GM10847 (cell line): ENCODE measurements around the gene CCDC57.

Experiments
- POLR2A ChIP-seq: IDR thresholded peaks from 2 replicates; pipeline ENCODE4 v1.6.1; 2011; ENCODE audit not compliant: insufficient read length; ENCODE audit errors: extremely low read depth

Gene CCDC57

DNA sequence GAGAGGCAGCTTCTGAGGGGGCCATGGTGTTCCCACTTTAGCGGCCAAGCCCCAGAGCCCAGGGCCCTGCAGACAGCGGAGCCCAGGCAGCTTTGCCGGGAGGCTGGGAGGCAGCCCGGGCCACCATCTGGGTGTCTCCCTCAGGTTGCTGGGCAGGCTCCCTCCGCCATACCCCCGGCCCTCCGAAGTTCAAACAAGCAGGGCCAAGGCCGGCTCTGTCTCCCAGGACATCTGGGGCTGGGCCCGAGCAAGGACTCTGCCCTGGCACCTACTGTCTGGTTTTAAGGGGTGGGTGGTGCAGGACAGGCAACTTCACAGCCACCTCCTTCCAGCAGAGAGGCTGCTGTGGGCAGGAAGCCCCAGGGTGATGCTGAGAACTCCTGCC is 149.7 kb downstream of the CCDC57 start:
- TF ChIP-seq POLR2A: no peak

GRCh38 chr17:82062076-82062983 is 150.3 kb downstream of the CCDC57 start:
- TF ChIP-seq POLR2A: no peak

DNA sequence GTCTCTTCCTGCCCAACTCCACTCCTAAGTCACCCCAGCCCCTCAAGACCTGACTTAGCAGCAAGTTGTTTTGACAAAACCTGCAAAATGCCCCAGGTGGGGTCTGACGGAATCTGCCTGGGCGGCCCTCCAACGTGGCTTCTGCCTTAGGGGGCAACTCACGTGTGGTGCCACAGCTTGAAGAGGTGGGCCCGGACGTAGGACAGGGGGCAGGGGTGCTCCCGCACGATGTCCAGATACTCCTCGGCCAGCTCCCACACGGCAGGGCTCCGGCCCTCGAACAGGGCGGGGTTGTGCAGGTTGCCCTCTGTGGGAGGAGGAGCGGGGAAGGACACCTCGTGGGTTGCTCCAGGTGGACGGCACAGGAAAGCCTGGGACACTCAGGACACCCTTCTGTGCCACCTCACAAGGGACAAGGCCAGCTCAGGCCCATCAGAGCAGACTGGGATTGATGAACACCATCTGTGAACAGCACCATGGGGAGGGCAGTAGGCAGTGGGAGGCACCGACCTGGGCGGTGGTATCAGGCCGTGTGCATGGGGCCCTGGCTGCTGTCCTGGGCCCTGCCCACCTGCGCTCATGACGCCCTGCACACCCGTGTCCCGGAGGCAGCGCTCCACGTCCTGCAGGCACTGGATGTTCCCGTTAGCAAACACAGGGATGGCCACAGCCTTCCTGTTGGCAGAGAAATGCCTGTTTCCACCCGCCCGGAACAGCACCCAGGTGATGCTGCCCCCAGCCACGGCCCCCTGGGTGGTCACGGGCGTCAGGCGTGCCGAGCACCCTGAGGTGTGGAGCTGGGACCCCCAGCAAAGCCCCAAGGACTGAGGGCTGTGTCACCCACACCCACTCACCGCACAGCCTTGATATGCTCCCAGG is 151.4 kb downstream of the CCDC57 start:
- no peak for TF ChIP-seq POLR2A

DNA sequence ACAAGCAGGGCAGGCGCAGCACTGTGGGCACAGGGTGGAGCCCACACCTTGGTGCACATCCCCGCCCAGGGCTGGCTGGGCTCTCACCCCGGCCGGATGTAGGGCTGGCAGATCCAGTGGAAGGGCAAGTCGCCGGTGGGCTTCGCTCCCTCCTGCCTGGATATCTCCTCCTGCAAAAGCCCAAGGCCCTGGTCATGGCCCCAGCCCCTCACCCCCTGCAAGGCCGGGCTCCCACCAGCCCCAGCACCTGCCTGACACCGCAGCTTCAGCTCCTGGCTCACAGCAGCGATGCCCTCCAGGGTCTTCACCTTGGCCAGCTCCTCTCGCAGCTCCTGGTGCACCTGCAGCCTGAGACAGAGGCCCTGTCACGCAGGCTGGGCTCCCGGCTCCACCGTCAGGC is 152.0 kb downstream of the CCDC57 start:
- no peak for TF ChIP-seq POLR2A

- no peak for TF ChIP-seq POLR2A
Measured at GRCh38 chr17:82060001-82060380, 152.7 kb downstream of the CCDC57 start.

GRCh38 chr17:82059272-82060000 is 153.2 kb downstream of the CCDC57 start:
- TF ChIP-seq POLR2A: no peak

GRCh38 chr17:82058855-82059249 is 153.8 kb downstream of the CCDC57 start:
- TF ChIP-seq POLR2A: no peak

DNA sequence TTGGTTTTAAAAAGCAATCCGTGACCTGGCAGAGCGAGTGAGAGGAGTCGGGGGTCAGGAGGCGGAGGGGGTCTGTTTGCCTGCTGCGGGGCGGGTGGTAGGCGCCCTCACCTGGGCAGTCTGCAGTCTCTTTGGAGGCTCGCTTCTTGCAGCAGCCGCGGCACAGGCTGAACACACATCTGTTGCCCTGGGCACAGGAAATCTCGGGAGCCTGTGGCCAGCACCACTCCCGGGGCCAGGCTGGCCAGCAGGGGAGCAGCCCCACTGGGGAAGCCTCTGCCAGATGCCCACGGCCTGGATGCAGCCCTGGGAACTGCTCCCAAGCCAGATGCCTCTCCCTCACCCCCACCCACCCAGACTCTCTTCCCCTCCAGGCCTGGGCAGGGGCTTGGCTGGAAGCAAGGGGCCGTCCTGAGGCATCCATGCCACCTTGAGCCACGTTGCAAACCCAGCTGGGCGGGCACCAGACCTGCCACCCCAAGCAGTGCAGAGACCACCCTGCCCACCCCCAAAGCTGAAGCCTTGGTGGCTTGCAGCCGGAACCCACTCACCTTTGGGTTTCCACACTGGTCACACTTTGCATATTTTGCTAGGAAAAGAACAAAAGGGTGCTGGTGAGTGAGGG is 154.3 kb downstream of the CCDC57 start:
- TF ChIP-seq POLR2A: no peak

GRCh38 chr17:82056729-82057621 is 155.7 kb downstream of the CCDC57 start:
- TF ChIP-seq POLR2A: no peak

- no peak for TF ChIP-seq POLR2A
Measured at GRCh38 chr17:82055965-82056728, 156.5 kb downstream of the CCDC57 start.

- TF ChIP-seq POLR2A: no peak
Measured at GRCh38 chr17:82055023-82055964, 157.3 kb downstream of the CCDC57 start.

- TF ChIP-seq POLR2A: no peak
Measured at GRCh38 chr17:82054351-82055022, 158.2 kb downstream of the CCDC57 start.
